HCT116 (cell line): ENCODE results near the gene SNRNP200. TPM values are rescaled to one million over a fixed set of nuclear protein-coding genes. Genes with fewer than 3 reads are reported as not detected.

Experiments
- ATAC-seq: fragments of 200-7000 bp; cut with Tn5 transposase; 2 replicates; pipeline ENCODE4 v1.9.1; 2020; ENCODE audit warnings: mild to moderate bottlenecking, moderate library complexity
- BruUV-seq: library from RNA; stranded (reverse); fragments of 400-500 nt; replicated peaks from 2 replicates; lab custom pipeline; 2021; lab: Mats Ljungman, UMichigan
- CTCF ChIA-PET: fragments of 300-600 bp; sonication (Branson Sonifier 250); formaldehyde crosslinking; loops from one replicate; lab custom pipeline; 2021; ENCODE audit warnings: antibody characterized with exemption; lab: Charles Lee
- POLR2A ChIA-PET: fragments of 300-600, 350-600 bp; sonication (Branson Sonifier 250); formaldehyde crosslinking; loops from one replicate; lab custom pipeline; 2021; ENCODE audit warnings: antibody characterized with exemption; lab: Charles Lee
- RAD21 ChIA-PET, 2 experiments: fragments of 300-600 bp; sonication (Branson Sonifier 250); formaldehyde crosslinking; loops; one replicate each; lab custom pipeline; 2023; ENCODE audit warnings: low total read pairs in 2 of 2; ENCODE audit not compliant: uncharacterized antibody in 2 of 2, unreplicated experiment in 2 of 2, low non-redundant PET in 1 of 2; lab: Charles Lee
- DNase-seq: peaks from one replicate; pipeline ENCODE4 v3.0.0-alpha.2; 2010; ENCODE audit warnings: low read depth, low spot score
- H2AFZ ChIP-seq: fragments of 200-600 bp; shearing (Covaris generic), sonication (generic); 2 replicates; pipeline ENCODE4 v1.6.1; 2017; ENCODE audit warnings: low read depth, mixed run types, mixed read lengths, antibody characterized with exemption, low read length; ENCODE audit not compliant: poor library complexity, severe bottlenecking
- H3K27ac ChIP-seq: 2 replicates; pipeline ENCODE4 v1.5.1; 2012; ENCODE audit warnings: low read depth, low read length
- H3K27me3 ChIP-seq: fragments of 200-600 bp; sonication (generic); 2 replicates; pipeline ENCODE4 v1.6.1; 2016; ENCODE audit warnings: mixed run types, low read length, mixed read lengths; ENCODE audit not compliant: insufficient read depth
- H3K36me3 ChIP-seq, 2 experiments: fragments of 200-500 bp in 1 of 2; fragments of 200-600 bp in 1 of 2; sonication (Bioruptor generic) in 1 of 2; sonication (generic) in 1 of 2; 2 replicates each; pipeline versions ENCODE4 v1.5.1 to v1.6.1; 2014 to 2016; ENCODE audit warnings: low read length in 2 of 2, inconsistent platforms in 1 of 2, mixed read lengths in 1 of 2, mixed run types in 1 of 2; ENCODE audit not compliant: insufficient read depth in 2 of 2, control insufficient read depth in 1 of 2
- H3K4me1 ChIP-seq, 2 experiments: fragments of 200-600 bp in 1 of 2; sonication (generic) in 1 of 2; 2 replicates each; pipeline versions ENCODE4 v1.5.1 to v1.6.1; 2012 to 2017; ENCODE audit warnings: low read length in 2 of 2, inconsistent platforms in 1 of 2, mild to moderate bottlenecking in 1 of 2, mixed read lengths in 1 of 2, mixed run types in 1 of 2, moderate library complexity in 1 of 2; ENCODE audit not compliant: insufficient read depth in 2 of 2, control insufficient read depth in 1 of 2
- H3K4me2 ChIP-seq: fragments of 200-600 bp; sonication (generic); 2 replicates; pipeline ENCODE4 v1.6.1; 2017; ENCODE audit warnings: mixed run types, low read length, mixed read lengths
- H3K4me3 ChIP-seq, 2 experiments: fragments of 200-600 bp in 1 of 2; sonication (generic) in 1 of 2; replicated peaks in 1 of 2; 2 replicates each; pipeline ENCODE4 v1.5.1; 2011 to 2016; ENCODE audit warnings: low read length in 2 of 2, control low read depth in 1 of 2, low read depth in 1 of 2, mild to moderate bottlenecking in 1 of 2, mixed read lengths in 1 of 2, mixed run types in 1 of 2
- H3K79me2 ChIP-seq: fragments of 200-600 bp; sonication (generic); 2 replicates; pipeline ENCODE4 v1.6.1; 2017; ENCODE audit warnings: mild to moderate bottlenecking, mixed run types, low read length, moderate library complexity, mixed read lengths; ENCODE audit not compliant: insufficient read depth
- H3K9ac ChIP-seq: fragments of 200-600 bp; sonication (generic); 2 replicates; pipeline ENCODE4 v1.6.1; 2016; ENCODE audit warnings: low read length, mixed read lengths
- H3K9me2 ChIP-seq: fragments of 200-600 bp; sonication (generic), shearing (Covaris generic); 2 replicates; pipeline ENCODE4 v1.6.1; 2017; ENCODE audit warnings: mixed run types, mild to moderate bottlenecking, moderate library complexity; ENCODE audit not compliant: insufficient read depth
- H3K9me3 ChIP-seq, 2 experiments: fragments of 200-500 bp in 1 of 2; fragments of 200-600 bp in 1 of 2; sonication (Bioruptor generic) in 1 of 2; sonication (generic) in 1 of 2; 2 replicates each; pipeline ENCODE4 v1.6.1; 2014 to 2017; ENCODE audit warnings: low read length in 2 of 2, mixed read lengths in 2 of 2, inconsistent platforms in 1 of 2, low read depth in 1 of 2, mild to moderate bottlenecking in 1 of 2, mixed run types in 1 of 2, moderate library complexity in 1 of 2; ENCODE audit not compliant: control insufficient read depth in 1 of 2, insufficient read depth in 1 of 2
- H4K20me1 ChIP-seq: fragments of 200-600 bp; sonication (generic), shearing (Covaris generic); 2 replicates; pipeline ENCODE4 v1.6.1; 2017; ENCODE audit warnings: mixed run types, mild to moderate bottlenecking, moderate library complexity; ENCODE audit not compliant: insufficient read depth
- CBX3 ChIP-seq: IDR thresholded peaks from 2 replicates; pipeline ENCODE4 v1.6.1; 2012; ENCODE audit warnings: low read depth
- EGR1 ChIP-seq: IDR thresholded peaks from 2 replicates; pipeline ENCODE4 v1.6.1; 2012; ENCODE audit warnings: low read depth
- EZH2 ChIP-seq: fragments of 200-600 bp; sonication (generic); IDR thresholded peaks from 2 replicates; pipeline ENCODE4 v1.6.1; 2017; ENCODE audit warnings: antibody characterized with exemption, mixed run types
- POLR2AphosphoS5 ChIP-seq: IDR thresholded peaks from 2 replicates; pipeline ENCODE4 v1.6.1; 2011; ENCODE audit warnings: mild to moderate bottlenecking, low read depth, low read length, moderate library complexity
- intact Hi-C: fragments of 100-400 bp; cut with micrococcal nuclease; formaldehyde crosslinking; loops from 2 replicates; pipeline ENCODE4 v1.10.0; 2022
- total RNA-seq: library from RNA; stranded (reverse); gene quantifications from one replicate; pipeline ENCODE4 v1.2.1, GENCODE V29; 2021; ENCODE audit not compliant: unreplicated experiment
- TF ChIP-seq, protein P1 (sequence below), 3 experiments: fragments of 200-600 bp in 1 of 3; sonication (generic) in 1 of 3; IDR thresholded peaks in 2 of 3; conservative IDR thresholded peaks in 1 of 3; 2 replicates each; pipeline ENCODE4 v1.5.1; 2012 to 2017; ENCODE audit warnings: low read depth in 2 of 3, low read length in 2 of 3, antibody characterized with exemption in 1 of 3, borderline replicate concordance in 1 of 3, control low read depth in 1 of 3, mild to moderate bottlenecking in 1 of 3, mixed read lengths in 1 of 3, mixed run types in 1 of 3, moderate library complexity in 1 of 3; ENCODE audit not compliant: insufficient read depth in 1 of 3

The SNRNP200 gene
- total RNA-seq, 1 experiment from 2014 or later = 202 TPM

GRCh38 chr2:96265349-96265839 lies 40.0 kb downstream of the SNRNP200 start (continued):
- TF ChIP-seq POLR2AphosphoS5 (no peak), EGR1 (no peak), CBX3 (no peak)

GRCh38 chr2:96264656-96265348 lies 40.5 kb downstream of the SNRNP200 start:
- DNase-seq (no peak), ATAC-seq (no peak)
- H3K4me2 ChIP-seq = peak overlapping the region; percentile 75
- H4K20me1 ChIP-seq = no peaks in the 10 kb centered on the region
- H3K36me3 ChIP-seq = peaks cover 13 to 26% of the 10 kb centered on the region in 2 experiments; a peak in 3 of 4 replicates
- POLR2A ChIA-PET = no interaction called here
- no peaks in the 10 kb centered on the region for H3K9me3 ChIP-seq
- H3K9me2 ChIP-seq = no peaks in the 10 kb centered on the region
- TF ChIP-seq EZH2 = no peak
- TF ChIP-seq, protein P1, sequence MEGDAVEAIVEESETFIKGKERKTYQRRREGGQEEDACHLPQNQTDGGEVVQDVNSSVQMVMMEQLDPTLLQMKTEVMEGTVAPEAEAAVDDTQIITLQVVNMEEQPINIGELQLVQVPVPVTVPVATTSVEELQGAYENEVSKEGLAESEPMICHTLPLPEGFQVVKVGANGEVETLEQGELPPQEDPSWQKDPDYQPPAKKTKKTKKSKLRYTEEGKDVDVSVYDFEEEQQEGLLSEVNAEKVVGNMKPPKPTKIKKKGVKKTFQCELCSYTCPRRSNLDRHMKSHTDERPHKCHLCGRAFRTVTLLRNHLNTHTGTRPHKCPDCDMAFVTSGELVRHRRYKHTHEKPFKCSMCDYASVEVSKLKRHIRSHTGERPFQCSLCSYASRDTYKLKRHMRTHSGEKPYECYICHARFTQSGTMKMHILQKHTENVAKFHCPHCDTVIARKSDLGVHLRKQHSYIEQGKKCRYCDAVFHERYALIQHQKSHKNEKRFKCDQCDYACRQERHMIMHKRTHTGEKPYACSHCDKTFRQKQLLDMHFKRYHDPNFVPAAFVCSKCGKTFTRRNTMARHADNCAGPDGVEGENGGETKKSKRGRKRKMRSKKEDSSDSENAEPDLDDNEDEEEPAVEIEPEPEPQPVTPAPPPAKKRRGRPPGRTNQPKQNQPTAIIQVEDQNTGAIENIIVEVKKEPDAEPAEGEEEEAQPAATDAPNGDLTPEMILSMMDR (IDR thresholded peaks at IDR 0.05 in 2 of 3, conservative IDR thresholded peaks at IDR 0.05 in 1 of 3; ENCODE audit: borderline replicate concordance in 1 of 3, insufficient read depth in 1 of 3, low read depth in 2 of 3, low read length in 2 of 3) = peak; percentile 17 to 42 (median 31); a peak in 3 of 6 replicates
- TF ChIP-seq, all 23 proteins: peak for 1
- Histone ChIP-seq H3K4me3 (peak overlapping the region; percentile 89 to 93), H3K79me2 (peaks cover 78% of the 10 kb centered on the region), H2AFZ (no peak overlapping the region), H3K9ac (peak overlapping the region; percentile 77), H3K4me1 (peaks cover 24 to 46% of the 10 kb centered on the region in 2 experiments), H3K27me3 (no peaks in the 10 kb centered on the region), H3K27ac (peak overlapping the region; percentile 47; the same call in 1 of the 2 replicates)
- BruUV-seq = no TSS peak
- RAD21 ChIA-PET = no interaction called here
- intact Hi-C loops = no loop called here
- CTCF ChIA-PET = interaction anchor here (1.0 kb wide), 1 partner anchor 272 kb away, joined by 5 read pairs; no protein-coding TSS in a partner anchor
